ENCODE results near the gene VPS54. TPM values are rescaled to one million over a fixed set of nuclear protein-coding genes. Genes with fewer than 3 reads are reported as not detected.

Gene VPS54
- total RNA-seq, 4 donors from 2014 or later: 27.1 to 36.7 (median 27.9) TPM

GRCh38 chr2:64013053-64013452, 6.2 kb downstream of the VPS54 start:
- TF ChIP-seq CTCF (IDR thresholded peaks at IDR 0.05; ENCODE audit: low read depth): no peak

- no peak for TF ChIP-seq CTCF (IDR thresholded peaks at IDR 0.05; ENCODE audit: low read depth)
Observed at GRCh38 chr2:64012115-64012514, 7.1 kb downstream of the VPS54 start.

- TF ChIP-seq CTCF (IDR thresholded peaks at IDR 0.05; ENCODE audit: low read depth): no peak
Observed at GRCh38 chr2:64008434-64009009, 10.7 kb downstream of the VPS54 start.

- no peak for TF ChIP-seq CTCF (IDR thresholded peaks at IDR 0.05; ENCODE audit: low read depth)
Observed at GRCh38 chr2:64007924-64008323, 11.3 kb downstream of the VPS54 start.

- TF ChIP-seq CTCF (IDR thresholded peaks at IDR 0.05; ENCODE audit: low read depth): no peak
Observed at GRCh38 chr2:64005707-64006356, 13.4 kb downstream of the VPS54 start.

- TF ChIP-seq CTCF (IDR thresholded peaks at IDR 0.05; ENCODE audit: low read depth): no peak
Observed at GRCh38 chr2:64003239-64003638, 16.0 kb downstream of the VPS54 start.

- TF ChIP-seq CTCF (IDR thresholded peaks at IDR 0.05; ENCODE audit: low read depth): no peak
Observed at GRCh38 chr2:64001382-64002101, 17.7 kb downstream of the VPS54 start.
